ENCODE data around the gene TRMT6. TPM values are rescaled to one million over a fixed set of nuclear protein-coding genes. Genes with fewer than 3 reads are reported as not detected.

TRMT6 gene
- total RNA-seq, 2 donors from 2014 or later = 16.9 to 19.1 TPM

GRCh38 chr20:5991623-5992441 is 41.5 kb upstream of the TRMT6 start:
- H3K27ac Mint-ChIP-seq = no peak overlapping the region
- Histone ChIP-seq H3K4me3 (ENCODE audit: low read length) (no peak overlapping the region), H3K4me1 (ENCODE audit: control insufficient read depth, insufficient read depth, low read length) (no peaks in the 10 kb centered on the region), H3K9me3 (ENCODE audit: control insufficient read depth, low read length) (no peaks in the 10 kb centered on the region), H3K36me3 (ENCODE audit: control insufficient read depth, insufficient read depth, low read length) (peaks cover 81% of the 10 kb centered on the region), H3K27ac (ENCODE audit: low read depth, low read length) (no peak overlapping the region), H3K27me3 (ENCODE audit: control insufficient read depth, insufficient read depth, low read length, poor library complexity, severe bottlenecking) (no peaks in the 10 kb centered on the region), H3K9ac (ENCODE audit: extremely low read depth, low read length, poor library complexity, severe bottlenecking) (no peak overlapping the region)
- peaks cover 43% of the 10 kb centered on the region for H3K36me3 Mint-ChIP-seq (ENCODE audit: low read depth)
- no peak overlapping the region for H3K4me3 Mint-ChIP-seq
- H3K4me1 Mint-ChIP-seq = no peaks in the 10 kb centered on the region
- no peaks in the 10 kb centered on the region for H3K9me3 Mint-ChIP-seq
- no peak for TF ChIP-seq CTCF (conservative IDR thresholded peaks at IDR 0.05)
- 92% methylated on average over 1 of the region's 2 CpGs; no CpG with 5 or more reads in 1 of the 2 experiments for WGBS, 2 experiments (ENCODE audit: insufficient coverage in 1 of 2, insufficient read length in 1 of 2)
- H3K27me3 Mint-ChIP-seq (ENCODE audit: insufficient read depth) = no peaks in the 10 kb centered on the region
- no peak for DNase-seq

GRCh38 chr20:5990946-5991345 is 40.6 kb upstream of the TRMT6 start:
- H3K4me1 Mint-ChIP-seq = no peaks in the 10 kb centered on the region
- no peaks in the 10 kb centered on the region for H3K9me3 Mint-ChIP-seq
- no peak for DNase-seq
- H3K27me3 Mint-ChIP-seq (ENCODE audit: insufficient read depth) = no peaks in the 10 kb centered on the region
- H3K9me3 ChIP-seq (ENCODE audit: control insufficient read depth, low read length) = no peaks in the 10 kb centered on the region
- H3K4me3 Mint-ChIP-seq = no peak overlapping the region
- H3K4me3 ChIP-seq (ENCODE audit: low read length) = no peak overlapping the region
- H3K4me1 ChIP-seq (ENCODE audit: control insufficient read depth, insufficient read depth, low read length) = no peaks in the 10 kb centered on the region
- H3K9ac ChIP-seq (ENCODE audit: extremely low read depth, low read length, poor library complexity, severe bottlenecking) = no peak overlapping the region
- H3K27ac Mint-ChIP-seq = no peak overlapping the region
- peaks cover 85% of the 10 kb centered on the region for H3K36me3 ChIP-seq (ENCODE audit: control insufficient read depth, insufficient read depth, low read length)
- 91 to 100% methylated on average over 1 to 3 of the region's 3 CpGs for WGBS, 2 experiments (ENCODE audit: insufficient coverage in 1 of 2, insufficient read length in 1 of 2)
- H3K27me3 ChIP-seq (ENCODE audit: control insufficient read depth, insufficient read depth, low read length, poor library complexity, severe bottlenecking) = no peaks in the 10 kb centered on the region
- peaks cover 49% of the 10 kb centered on the region for H3K36me3 Mint-ChIP-seq (ENCODE audit: low read depth)
- TF ChIP-seq CTCF (conservative IDR thresholded peaks at IDR 0.05) = no peak
- no peak overlapping the region for H3K27ac ChIP-seq (ENCODE audit: low read depth, low read length)

- Histone ChIP-seq H3K4me1 (ENCODE audit: control insufficient read depth, insufficient read depth, low read length) (no peaks in the 10 kb centered on the region), H3K9ac (ENCODE audit: extremely low read depth, low read length, poor library complexity, severe bottlenecking) (no peak overlapping the region), H3K27ac (ENCODE audit: low read depth, low read length) (no peak overlapping the region), H3K36me3 (ENCODE audit: control insufficient read depth, insufficient read depth, low read length) (peaks cover 80% of the 10 kb centered on the region), H3K9me3 (ENCODE audit: control insufficient read depth, low read length) (no peaks in the 10 kb centered on the region), H3K27me3 (ENCODE audit: control insufficient read depth, insufficient read depth, low read length, poor library complexity, severe bottlenecking) (no peaks in the 10 kb centered on the region), H3K4me3 (ENCODE audit: low read length) (no peak overlapping the region)
- H3K36me3 Mint-ChIP-seq (ENCODE audit: low read depth) = peaks cover 45% of the 10 kb centered on the region
- no peak overlapping the region for H3K4me3 Mint-ChIP-seq
- no peaks in the 10 kb centered on the region for H3K27me3 Mint-ChIP-seq (ENCODE audit: insufficient read depth)
- WGBS, 2 experiments (ENCODE audit: insufficient coverage in 1 of 2, insufficient read length in 1 of 2) = 86% methylated on average over 1 of the region's 1 CpG; no CpG with 5 or more reads in 1 of the 2 experiments
- H3K27ac Mint-ChIP-seq = no peak overlapping the region
- H3K4me1 Mint-ChIP-seq = no peaks in the 10 kb centered on the region
- DNase-seq = no peak
- TF ChIP-seq CTCF (conservative IDR thresholded peaks at IDR 0.05) = peak; percentile 55
- no peaks in the 10 kb centered on the region for H3K9me3 Mint-ChIP-seq
Observed at GRCh38 chr20:5989539-5989938, 39.2 kb upstream of the TRMT6 start.
